Neural progenitor cell (in vitro differentiated cells): ENCODE results near the gene C17orf100. TPM values are rescaled to one million over a fixed set of nuclear protein-coding genes. Genes with fewer than 3 reads are reported as not detected.

Experiments
- DNase-seq: peaks from one replicate; pipeline ENCODE4 v3.0.0-alpha.2; 2016; ENCODE audit warnings: low spot score
- H2AFZ ChIP-seq: fragments of 200-600 bp; sonication (generic); replicated peaks from 2 replicates; pipeline ENCODE4 v1.6.1; 2016; ENCODE audit warnings: antibody characterized with exemption
- H3F3A ChIP-seq: fragments of 200-600 bp; sonication (generic); 2 replicates; pipeline ENCODE4 v1.6.1; 2016; ENCODE audit warnings: antibody characterized with exemption, low read depth
- H3K27ac ChIP-seq: fragments of 200-600 bp; sonication (generic); 2 replicates; pipeline ENCODE4 v1.5.1; 2016; ENCODE audit warnings: mild to moderate bottlenecking
- H3K27me3 ChIP-seq: fragments of 200-600 bp; sonication (generic); 2 replicates; pipeline ENCODE4 v1.6.1; 2016; ENCODE audit warnings: mild to moderate bottlenecking, moderate library complexity
- H3K36me3 ChIP-seq: fragments of 200-600 bp; sonication (generic); 2 replicates; pipeline ENCODE4 v1.5.1; 2016
- H3K4me1 ChIP-seq: fragments of 200-600 bp; sonication (generic); 2 replicates; pipeline ENCODE4 v1.6.1; 2016; ENCODE audit warnings: mixed run types
- H3K4me2 ChIP-seq: fragments of 200-600 bp; sonication (generic); 2 replicates; pipeline ENCODE4 v1.6.1; 2016
- H3K4me3 ChIP-seq: fragments of 200-600 bp; sonication (generic); 2 replicates; pipeline ENCODE4 v1.5.1; 2016
- H3K79me2 ChIP-seq: fragments of 200-600 bp; sonication (generic); 2 replicates; pipeline ENCODE4 v1.6.1; 2016; ENCODE audit warnings: low read depth
- H3K9ac ChIP-seq: fragments of 200-600 bp; sonication (generic); 2 replicates; pipeline ENCODE4 v1.6.1; 2016
- H3K9me3 ChIP-seq: fragments of 200-600 bp; sonication (generic); 2 replicates; pipeline ENCODE4 v1.5.1; 2016; ENCODE audit warnings: low read depth
- H4K20me1 ChIP-seq: fragments of 200-600 bp; sonication (generic); 2 replicates; pipeline ENCODE4 v1.6.1; 2016; ENCODE audit warnings: low read depth
- H3K27ac Mint-ChIP-seq: 3 replicates; pipeline ENCODE4 v1.8.0; 2021; ENCODE audit warnings: mixed read lengths
- H3K27me3 Mint-ChIP-seq: 2 replicates; pipeline ENCODE4 v1.8.0; 2022; ENCODE audit warnings: low read depth, mild to moderate bottlenecking, inconsistent platforms, moderate library complexity, mixed read lengths; ENCODE audit not compliant: insufficient read depth
- H3K36me3 Mint-ChIP-seq: 3 replicates; pipeline ENCODE4 v1.8.0; 2021; ENCODE audit warnings: mixed read lengths
- H3K4me1 Mint-ChIP-seq: 3 replicates; pipeline ENCODE4 v1.8.0; 2021; ENCODE audit warnings: mixed read lengths
- H3K4me3 Mint-ChIP-seq: 3 replicates; pipeline ENCODE4 v1.8.0; 2021; ENCODE audit warnings: mild to moderate bottlenecking, moderate library complexity, mixed read lengths
- H3K9me3 Mint-ChIP-seq: 3 replicates; pipeline ENCODE4 v1.8.0; 2020; ENCODE audit warnings: mixed read lengths
- EZH2 ChIP-seq: fragments of 200-600 bp; sonication (generic); IDR thresholded peaks from 2 replicates; pipeline ENCODE4 v1.6.1; 2017; ENCODE audit warnings: antibody characterized with exemption, mild to moderate bottlenecking, moderate library complexity
- EZH2phosphoT487 ChIP-seq: fragments of 200-600 bp; sonication (generic); IDR thresholded peaks from 2 replicates; pipeline ENCODE4 v1.6.1; 2017; ENCODE audit warnings: antibody characterized with exemption
- total RNA-seq: library from RNA; depleted of rRNA; stranded (reverse); fragments of >200 nt; gene quantifications from 2 replicates; pipeline ENCODE4 v1.2.3, GENCODE V29; 2015; ENCODE audit warnings: low replicate concordance
- TF ChIP-seq, protein P1 (sequence below): fragments of 200-600 bp; sonication (generic); IDR thresholded peaks from 2 replicates; pipeline ENCODE4 v1.5.1; 2017; ENCODE audit warnings: antibody characterized with exemption, mild to moderate bottlenecking

The C17orf100 gene
- total RNA-seq, 1 donor from 2014 or later, result 3.8 TPM

DNA sequence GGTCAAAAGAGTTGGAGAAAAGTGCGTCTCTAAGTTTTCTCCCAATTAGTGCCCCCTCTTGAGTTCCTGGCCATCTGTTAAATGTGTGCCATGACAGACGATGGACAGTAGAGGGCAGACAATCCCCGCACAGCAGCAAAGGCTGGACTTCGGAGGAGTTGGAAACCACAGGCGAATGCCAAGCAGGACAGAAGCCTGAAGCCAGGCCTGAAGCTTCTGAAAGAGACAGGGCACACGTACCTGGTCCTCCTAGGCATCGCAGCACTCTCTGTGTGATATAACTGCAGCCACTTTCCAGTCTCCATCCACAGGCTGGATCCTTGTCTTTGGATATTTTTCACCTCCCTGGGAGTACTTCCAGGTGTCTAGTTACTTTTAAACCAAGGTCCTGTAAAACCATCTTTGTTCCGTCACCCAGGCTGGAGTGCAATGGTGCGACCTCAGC is 14.5 kb downstream of the C17orf100 start:
- H3K9me3 Mint-ChIP-seq, result no peaks in the 10 kb centered on the region

GRCh38 chr17:6666557-6666956 is 15.0 kb downstream of the C17orf100 start:
- H3K4me2 ChIP-seq, result no peak overlapping the region
- no peak overlapping the region for H3K27ac ChIP-seq
- TF ChIP-seq, protein P1, sequence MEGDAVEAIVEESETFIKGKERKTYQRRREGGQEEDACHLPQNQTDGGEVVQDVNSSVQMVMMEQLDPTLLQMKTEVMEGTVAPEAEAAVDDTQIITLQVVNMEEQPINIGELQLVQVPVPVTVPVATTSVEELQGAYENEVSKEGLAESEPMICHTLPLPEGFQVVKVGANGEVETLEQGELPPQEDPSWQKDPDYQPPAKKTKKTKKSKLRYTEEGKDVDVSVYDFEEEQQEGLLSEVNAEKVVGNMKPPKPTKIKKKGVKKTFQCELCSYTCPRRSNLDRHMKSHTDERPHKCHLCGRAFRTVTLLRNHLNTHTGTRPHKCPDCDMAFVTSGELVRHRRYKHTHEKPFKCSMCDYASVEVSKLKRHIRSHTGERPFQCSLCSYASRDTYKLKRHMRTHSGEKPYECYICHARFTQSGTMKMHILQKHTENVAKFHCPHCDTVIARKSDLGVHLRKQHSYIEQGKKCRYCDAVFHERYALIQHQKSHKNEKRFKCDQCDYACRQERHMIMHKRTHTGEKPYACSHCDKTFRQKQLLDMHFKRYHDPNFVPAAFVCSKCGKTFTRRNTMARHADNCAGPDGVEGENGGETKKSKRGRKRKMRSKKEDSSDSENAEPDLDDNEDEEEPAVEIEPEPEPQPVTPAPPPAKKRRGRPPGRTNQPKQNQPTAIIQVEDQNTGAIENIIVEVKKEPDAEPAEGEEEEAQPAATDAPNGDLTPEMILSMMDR, result no peak
- TF ChIP-seq EZH2phosphoT487 (no peak), EZH2 (no peak)
- no peaks in the 10 kb centered on the region for H3K9me3 Mint-ChIP-seq
- no peak for DNase-seq
- no peaks in the 10 kb centered on the region for H4K20me1 ChIP-seq
- no peaks in the 10 kb centered on the region for H3F3A ChIP-seq
- H3K36me3 Mint-ChIP-seq, result no peaks in the 10 kb centered on the region
- peaks cover 4% of the 10 kb centered on the region for H3K4me1 Mint-ChIP-seq
- H3K9me3 ChIP-seq, result no peaks in the 10 kb centered on the region
- H2AFZ ChIP-seq, result no peak overlapping the region
- no peak overlapping the region for H3K4me3 ChIP-seq
- no peak overlapping the region for H3K9ac ChIP-seq
- no peaks in the 10 kb centered on the region for H3K79me2 ChIP-seq
- H3K27me3 Mint-ChIP-seq, result peaks cover 10% of the 10 kb centered on the region
- H3K36me3 ChIP-seq, result no peaks in the 10 kb centered on the region
- H3K4me3 Mint-ChIP-seq, result no peak overlapping the region
- H3K4me1 ChIP-seq, result no peaks in the 10 kb centered on the region
- no peak overlapping the region for H3K27ac Mint-ChIP-seq
- H3K27me3 ChIP-seq, result peaks cover 8% of the 10 kb centered on the region

More for the DNA sequence above, 14.5 kb downstream of the C17orf100 start:
- no peak overlapping the region for H2AFZ ChIP-seq
- H3K27me3 ChIP-seq, result peaks cover 12% of the 10 kb centered on the region
- no peak overlapping the region for H3K4me3 Mint-ChIP-seq
- no peaks in the 10 kb centered on the region for H3K4me1 ChIP-seq
- DNase-seq, result peak; percentile 86
- no peak overlapping the region for H3K4me2 ChIP-seq
- H3K36me3 ChIP-seq, result no peaks in the 10 kb centered on the region
- no peaks in the 10 kb centered on the region for H3K9me3 ChIP-seq
- H3K9ac ChIP-seq, result no peak overlapping the region
- H3K4me1 Mint-ChIP-seq, result peaks cover 4% of the 10 kb centered on the region
- no peaks in the 10 kb centered on the region for H3K36me3 Mint-ChIP-seq
- H3K27ac ChIP-seq, result no peak overlapping the region
- no peaks in the 10 kb centered on the region for H3K79me2 ChIP-seq
- no peaks in the 10 kb centered on the region for H4K20me1 ChIP-seq
- no peaks in the 10 kb centered on the region for H3F3A ChIP-seq
- H3K27me3 Mint-ChIP-seq, result peaks cover 14% of the 10 kb centered on the region
- TF ChIP-seq, protein P1, result peak; percentile 95
- TF ChIP-seq EZH2 (no peak), EZH2phosphoT487 (no peak)
- no peak overlapping the region for H3K4me3 ChIP-seq
- no peak overlapping the region for H3K27ac Mint-ChIP-seq

GRCh38 chr17:6667516-6667915 is 16.0 kb downstream of the C17orf100 start:
- Histone ChIP-seq H3K4me2 (no peak overlapping the region), H3F3A (no peaks in the 10 kb centered on the region), H3K27ac (no peak overlapping the region), H3K4me1 (no peaks in the 10 kb centered on the region), H3K9ac (no peak overlapping the region), H4K20me1 (no peaks in the 10 kb centered on the region), H3K27me3 (peaks cover 7% of the 10 kb centered on the region), H3K79me2 (no peaks in the 10 kb centered on the region), H3K9me3 (no peaks in the 10 kb centered on the region), H3K4me3 (no peak overlapping the region), H2AFZ (no peak overlapping the region), H3K36me3 (no peaks in the 10 kb centered on the region)
- Mint-ChIP-seq H3K4me3 (no peak overlapping the region), H3K27ac (no peak overlapping the region), H3K4me1 (peaks cover 4% of the 10 kb centered on the region), H3K27me3 (peaks cover 8% of the 10 kb centered on the region), H3K9me3 (no peaks in the 10 kb centered on the region), H3K36me3 (no peaks in the 10 kb centered on the region)
- no peak for TF ChIP-seq EZH2phosphoT487
- TF ChIP-seq, protein P1, result no peak
- no peak for TF ChIP-seq EZH2
- DNase-seq, result no peak
